Osteocyte (in vitro differentiated cells): ENCODE results near the gene TMEM229B. TPM values are rescaled to one million over a fixed set of nuclear protein-coding genes. Genes with fewer than 3 reads are reported as not detected.

Source experiments
- DNase-seq: peaks from one replicate; pipeline ENCODE4 v3.0.0; 2021; ENCODE audit warnings: mixed read lengths; ENCODE audit not compliant: unreplicated experiment; ENCODE audit errors: extremely low spot score
- H3K27ac Mint-ChIP-seq: one replicate; pipeline ENCODE4 v1.8.0; 2021; ENCODE audit warnings: mild to moderate bottlenecking, mixed read lengths; ENCODE audit not compliant: unreplicated experiment
- H3K27me3 Mint-ChIP-seq: one replicate; pipeline ENCODE4 v1.8.0; 2021; ENCODE audit warnings: mixed read lengths; ENCODE audit not compliant: unreplicated experiment
- H3K36me3 Mint-ChIP-seq: one replicate; pipeline ENCODE4 v1.8.0; 2021; ENCODE audit warnings: mixed read lengths; ENCODE audit not compliant: unreplicated experiment
- H3K4me1 Mint-ChIP-seq: one replicate; pipeline ENCODE4 v1.8.0; 2021; ENCODE audit warnings: mixed read lengths; ENCODE audit not compliant: unreplicated experiment
- H3K4me3 Mint-ChIP-seq: one replicate; pipeline ENCODE4 v1.8.0; 2021; ENCODE audit warnings: mild to moderate bottlenecking, moderate library complexity, mixed read lengths; ENCODE audit not compliant: unreplicated experiment
- H3K9me3 Mint-ChIP-seq: one replicate; pipeline ENCODE4 v1.8.0; 2021; ENCODE audit warnings: mixed read lengths; ENCODE audit not compliant: unreplicated experiment
- long read RNA-seq: library from polyadenylated mRNA; unstranded; transcript quantifications from one replicate; pipeline ENCODE4 v2.0.0, GENCODE V29; 2021
- total RNA-seq: library from RNA; stranded (reverse); gene quantifications from 2 replicates; pipeline ENCODE4 v1.2.1, GENCODE V29; 2021
- TF ChIP-seq, protein P1 (sequence below): fragments of 200-600 bp; sonication (generic); IDR thresholded peaks from 2 replicates; pipeline ENCODE4 v1.5.0; 2021; ENCODE audit warnings: antibody characterized with exemption, mild to moderate bottlenecking, moderate library complexity

The TMEM229B gene
- 0.37 and 0.51 TPM in 2 replicates for total RNA-seq
- long read RNA-seq = 0 reads

DNA sequence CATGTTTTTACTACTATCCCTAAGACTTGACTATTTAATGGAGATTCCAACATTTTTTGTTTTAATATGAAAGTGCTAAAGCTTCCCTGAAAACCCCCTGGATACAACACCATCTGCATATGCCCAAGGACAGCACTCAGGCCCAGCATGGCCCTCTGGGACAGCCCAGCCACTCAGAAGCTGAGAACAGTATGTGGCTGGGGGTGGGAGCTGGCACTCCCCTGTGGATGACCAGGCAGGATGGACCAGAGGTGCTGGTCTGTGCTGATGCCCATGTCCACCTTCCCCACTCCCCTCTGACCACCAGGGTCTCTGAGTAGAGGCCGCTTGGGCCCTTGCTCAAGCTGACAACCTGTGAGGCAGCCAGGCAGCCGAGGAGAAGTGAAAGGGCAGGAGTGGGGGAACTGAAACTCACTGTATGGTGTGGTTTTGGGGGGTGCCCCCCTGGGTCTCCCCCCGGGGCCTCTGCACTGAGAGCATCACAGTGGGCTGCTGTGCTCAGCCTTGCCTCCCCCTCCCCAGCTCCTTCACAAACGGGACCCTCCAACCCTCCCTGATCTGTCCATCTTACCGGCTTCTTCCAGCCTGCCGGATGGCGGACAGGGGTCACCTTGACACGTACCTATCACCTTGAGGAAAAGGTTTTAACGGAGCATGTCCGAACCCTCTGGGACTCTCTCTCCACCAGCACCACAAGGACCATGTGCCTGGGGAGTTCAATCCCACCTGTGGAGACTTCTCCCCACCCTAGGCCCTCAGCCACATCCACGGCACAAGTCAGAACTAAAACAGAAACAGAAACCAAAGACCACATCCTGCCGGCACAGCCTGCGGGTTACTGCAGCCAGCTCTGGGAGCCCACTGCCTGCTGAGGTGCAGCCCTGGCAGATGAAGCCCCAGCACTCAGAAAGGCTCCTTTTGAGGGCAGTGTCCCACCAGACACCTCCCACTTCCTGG lies at the start of gene TMEM229B:
Gene TMEM229B (minus strand): TSS at position 785 of the 957 bp plus-strand sequence. CDS start 14,798 bp downstream, outside the sequence.
- Mint-ChIP-seq H3K36me3 (no peaks in the 10 kb centered on the region), H3K9me3 (no peaks in the 10 kb centered on the region), H3K4me3 (no peak within 1 kb of the TSS), H3K27me3 (peaks cover 4% of the 10 kb centered on the region), H3K4me1 (peaks cover 2% of the 10 kb centered on the region), H3K27ac (no peak within 1 kb of the TSS)
- TF ChIP-seq, protein P1, sequence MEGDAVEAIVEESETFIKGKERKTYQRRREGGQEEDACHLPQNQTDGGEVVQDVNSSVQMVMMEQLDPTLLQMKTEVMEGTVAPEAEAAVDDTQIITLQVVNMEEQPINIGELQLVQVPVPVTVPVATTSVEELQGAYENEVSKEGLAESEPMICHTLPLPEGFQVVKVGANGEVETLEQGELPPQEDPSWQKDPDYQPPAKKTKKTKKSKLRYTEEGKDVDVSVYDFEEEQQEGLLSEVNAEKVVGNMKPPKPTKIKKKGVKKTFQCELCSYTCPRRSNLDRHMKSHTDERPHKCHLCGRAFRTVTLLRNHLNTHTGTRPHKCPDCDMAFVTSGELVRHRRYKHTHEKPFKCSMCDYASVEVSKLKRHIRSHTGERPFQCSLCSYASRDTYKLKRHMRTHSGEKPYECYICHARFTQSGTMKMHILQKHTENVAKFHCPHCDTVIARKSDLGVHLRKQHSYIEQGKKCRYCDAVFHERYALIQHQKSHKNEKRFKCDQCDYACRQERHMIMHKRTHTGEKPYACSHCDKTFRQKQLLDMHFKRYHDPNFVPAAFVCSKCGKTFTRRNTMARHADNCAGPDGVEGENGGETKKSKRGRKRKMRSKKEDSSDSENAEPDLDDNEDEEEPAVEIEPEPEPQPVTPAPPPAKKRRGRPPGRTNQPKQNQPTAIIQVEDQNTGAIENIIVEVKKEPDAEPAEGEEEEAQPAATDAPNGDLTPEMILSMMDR = no peak
- DNase-seq = no peak

DNA sequence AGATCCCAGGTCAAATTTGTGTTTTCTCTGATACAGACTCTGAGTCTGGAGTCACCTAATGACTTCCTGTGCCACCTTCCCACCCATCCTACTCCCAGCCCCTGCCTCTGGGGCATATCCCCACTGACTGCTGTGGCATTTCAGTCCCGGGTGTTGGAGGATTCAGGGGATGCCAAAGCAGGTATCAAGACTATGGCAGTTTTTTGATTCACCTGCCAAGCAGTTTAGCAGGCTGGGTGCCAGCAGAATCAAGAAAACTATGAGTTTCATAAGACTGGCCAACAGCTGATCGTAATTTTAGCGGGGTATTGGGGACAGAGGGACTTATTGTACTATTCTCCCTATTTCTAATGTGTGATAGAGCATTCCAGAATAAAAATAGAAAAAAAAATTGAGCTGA lies 49.2 kb upstream of the TMEM229B start:
- TF ChIP-seq, protein P1 = no peak
- no peak overlapping the region for H3K4me3 Mint-ChIP-seq
- H3K36me3 Mint-ChIP-seq = no peaks in the 10 kb centered on the region
- no peak overlapping the region for H3K27ac Mint-ChIP-seq
- peaks cover 1% of the 10 kb centered on the region for H3K4me1 Mint-ChIP-seq
- peaks cover 40% of the 10 kb centered on the region for H3K27me3 Mint-ChIP-seq
- no peak for DNase-seq
- no peaks in the 10 kb centered on the region for H3K9me3 Mint-ChIP-seq

DNA sequence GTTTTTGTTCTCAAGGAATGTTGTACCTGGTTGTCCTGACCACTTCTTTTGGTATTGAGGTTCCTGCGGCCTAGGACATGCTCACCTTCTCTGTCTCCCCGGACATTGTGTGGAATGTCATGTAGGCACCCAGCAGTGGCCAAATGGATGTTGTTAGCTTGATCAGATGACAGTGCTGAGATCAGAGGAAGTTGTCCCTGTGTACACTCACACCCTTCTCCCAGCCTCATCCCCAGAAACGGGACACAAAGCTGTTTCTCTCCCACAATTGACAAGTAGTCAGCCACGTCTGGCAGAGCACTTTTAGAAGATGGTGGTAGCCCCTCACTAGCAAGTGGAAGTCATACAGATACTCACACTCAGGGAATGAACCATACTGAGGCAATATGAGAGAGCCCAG lies 47.6 kb upstream of the TMEM229B start:
- Mint-ChIP-seq H3K27me3 (peaks cover 27% of the 10 kb centered on the region), H3K36me3 (no peaks in the 10 kb centered on the region), H3K27ac (no peak overlapping the region), H3K4me3 (no peak overlapping the region), H3K9me3 (no peaks in the 10 kb centered on the region), H3K4me1 (peaks cover 5% of the 10 kb centered on the region)
- TF ChIP-seq, protein P1 = no peak
- no peak for DNase-seq

DNA sequence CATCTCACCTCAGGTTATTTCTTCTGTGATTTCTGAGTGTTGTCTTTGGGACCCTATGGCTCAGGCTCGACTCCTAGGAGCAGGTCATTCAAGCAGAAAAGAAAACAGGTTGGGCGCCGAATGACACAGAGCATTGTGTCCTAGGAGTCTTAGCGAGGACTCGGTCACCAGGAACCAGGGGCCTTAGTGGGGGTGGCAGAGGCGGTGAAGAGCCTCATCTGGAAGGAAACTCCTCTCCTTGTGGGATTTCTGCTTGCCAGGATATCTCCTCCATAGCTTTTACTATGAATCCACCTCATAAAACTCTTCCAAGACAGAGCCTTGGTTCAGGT lies 45.2 kb upstream of the TMEM229B start:
- H3K4me1 Mint-ChIP-seq = peaks cover 5% of the 10 kb centered on the region
- no peak overlapping the region for H3K27ac Mint-ChIP-seq
- TF ChIP-seq, protein P1 = no peak
- peaks cover 32% of the 10 kb centered on the region for H3K27me3 Mint-ChIP-seq
- no peaks in the 10 kb centered on the region for H3K9me3 Mint-ChIP-seq
- peak overlapping the region; percentile 72 for H3K4me3 Mint-ChIP-seq
- no peak for DNase-seq
- no peaks in the 10 kb centered on the region for H3K36me3 Mint-ChIP-seq

DNA sequence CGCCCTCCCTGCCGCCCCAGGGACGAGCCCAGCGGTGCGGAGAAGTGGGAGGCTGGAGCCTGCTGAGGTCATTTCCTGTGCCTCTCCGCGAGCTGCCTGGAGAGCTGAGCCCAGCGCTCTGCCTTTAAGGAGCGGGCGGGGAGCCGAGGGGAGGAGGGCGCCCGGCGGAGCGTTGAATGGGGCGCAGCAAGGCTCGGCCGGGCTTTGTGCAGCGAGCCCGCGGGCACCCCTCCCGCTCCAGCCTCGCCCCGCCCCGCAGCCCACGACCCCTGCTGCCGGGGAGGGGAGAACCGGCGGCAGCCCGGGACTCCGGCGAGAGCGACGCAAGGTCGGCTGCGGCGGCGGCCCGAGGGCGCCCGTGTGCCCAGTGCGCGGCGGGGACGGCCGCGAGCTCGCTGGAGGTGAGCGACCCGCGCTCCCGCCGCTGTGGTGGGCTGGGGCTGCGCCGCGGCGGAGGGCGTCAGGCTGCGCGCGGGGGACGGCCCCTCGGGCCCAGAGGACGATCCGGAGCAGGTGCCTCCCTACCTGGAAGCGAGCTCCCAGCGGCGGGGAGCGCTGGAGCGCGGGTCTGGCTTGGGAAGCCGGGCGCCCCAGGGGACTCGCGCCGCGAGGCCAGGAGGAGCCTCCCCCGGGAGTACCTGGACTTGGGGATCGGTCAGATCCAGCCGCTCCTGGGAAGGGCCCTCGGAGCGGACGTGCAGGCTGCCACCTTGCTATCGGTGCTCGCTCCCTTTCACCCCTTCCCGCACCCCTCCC lies 44.7 kb upstream of the TMEM229B start, which contains the start of gene PLEKHH1:
Gene PLEKHH1 (plus strand): TSS at position 293 of the 756 bp plus-strand sequence. CDS start 8,578 bp downstream, outside the sequence.
- Mint-ChIP-seq H3K27me3 (peaks cover 31% of the 10 kb centered on the region), H3K9me3 (no peaks in the 10 kb centered on the region), H3K36me3 (no peaks in the 10 kb centered on the region), H3K4me1 (peaks cover 5% of the 10 kb centered on the region), H3K4me3 (peak within 1 kb of the TSS; percentile 72), H3K27ac (no peak within 1 kb of the TSS)
- TF ChIP-seq, protein P1 = no peak
- DNase-seq = no peak
